ENCODE data around the gene SMIM28. TPM values are rescaled to one million over a fixed set of nuclear protein-coding genes. Genes with fewer than 3 reads are reported as not detected.

Gene SMIM28
- total RNA-seq, 2 donors from 2014 or later: not detected

- DNase-seq (ENCODE audit: low spot score) (no peak), ATAC-seq (ENCODE audit: insufficient number of reproducible peaks, low FRiP score, low read depth) (no peak)
- H3K27me3 ChIP-seq (replicated peaks; ENCODE audit: insufficient read depth): no peaks in the 10 kb centered on the region
- no peak for TF ChIP-seq CTCF (IDR thresholded peaks at IDR 0.05)
- no peak overlapping the region for H3K4me3 ChIP-seq
- H3K36me3 ChIP-seq: no peaks in the 10 kb centered on the region
- H3K27ac ChIP-seq: no peak overlapping the region
- H3K4me1 ChIP-seq (ENCODE audit: control insufficient read depth in 1 of 2, low read depth in 2 of 2): no peaks in the 10 kb centered on the region
- H3K9me3 ChIP-seq: no peaks in the 10 kb centered on the region
These were observed 52.1 kb downstream of the SMIM28 start for GRCh38 chr6:138429761-138430160.

- no peak for TF ChIP-seq CTCF (IDR thresholded peaks at IDR 0.05)
- H3K9me3 ChIP-seq: no peaks in the 10 kb centered on the region
- no peaks in the 10 kb centered on the region for H3K4me1 ChIP-seq (ENCODE audit: control insufficient read depth in 1 of 2, low read depth in 2 of 2)
- no peak overlapping the region for H3K27ac ChIP-seq
- no peaks in the 10 kb centered on the region for H3K27me3 ChIP-seq (replicated peaks; ENCODE audit: insufficient read depth)
- H3K4me3 ChIP-seq: no peak overlapping the region
- no peaks in the 10 kb centered on the region for H3K36me3 ChIP-seq
- DNase-seq (ENCODE audit: low spot score): no peak
- no peak for ATAC-seq (ENCODE audit: insufficient number of reproducible peaks, low FRiP score, low read depth)
These were observed 52.8 kb downstream of the SMIM28 start for GRCh38 chr6:138430361-138431145.

GRCh38 chr6:138431256-138432062 is 53.8 kb downstream of the SMIM28 start:
- Histone ChIP-seq H3K27ac (no peak overlapping the region), H3K4me3 (no peak overlapping the region), H3K27me3 (replicated peaks; ENCODE audit: insufficient read depth) (no peaks in the 10 kb centered on the region), H3K4me1 (ENCODE audit: control insufficient read depth in 1 of 2, low read depth in 2 of 2) (no peaks in the 10 kb centered on the region), H3K36me3 (no peaks in the 10 kb centered on the region), H3K9me3 (no peaks in the 10 kb centered on the region)
- ATAC-seq (ENCODE audit: insufficient number of reproducible peaks, low FRiP score, low read depth) (no peak), DNase-seq (ENCODE audit: low spot score) (no peak)
- TF ChIP-seq CTCF (IDR thresholded peaks at IDR 0.05): no peak

- H3K4me3 ChIP-seq: no peak overlapping the region
- ATAC-seq (ENCODE audit: insufficient number of reproducible peaks, low FRiP score, low read depth) (no peak), DNase-seq (ENCODE audit: low spot score) (no peak)
- no peaks in the 10 kb centered on the region for H3K9me3 ChIP-seq
- H3K36me3 ChIP-seq: no peaks in the 10 kb centered on the region
- no peaks in the 10 kb centered on the region for H3K4me1 ChIP-seq (ENCODE audit: control insufficient read depth in 1 of 2, low read depth in 2 of 2)
- TF ChIP-seq CTCF (IDR thresholded peaks at IDR 0.05): no peak
- H3K27ac ChIP-seq: no peak overlapping the region
- H3K27me3 ChIP-seq (replicated peaks; ENCODE audit: insufficient read depth): no peaks in the 10 kb centered on the region
These were observed 54.3 kb downstream of the SMIM28 start for GRCh38 chr6:138432063-138432356.

Other genes with a start within 250 kb of the SMIM28 start
- 1 to 10 TPM; 1.1 to 1.4 TPM for gene ARFGEF3, start 216.0 kb upstream of the SMIM28 start, total RNA-seq
- gene PBOV1, start 159.4 kb upstream of the SMIM28 start, total RNA-seq: not detected
- 10 to 100 TPM; 49.0 to 62.4 TPM for gene HEBP2, start 26.3 kb downstream of the SMIM28 start, total RNA-seq
- gene NHSL1, start 121.6 kb downstream of the SMIM28 start, total RNA-seq: 10 to 100 TPM in 1 of 2 donors, 1 to 10 TPM in 1; 9.7 to 13.3 TPM

All from thoracic aorta (tissue), 2 donors.